G401.6 (cell line): ENCODE measurements around the gene PTPRD.

Experiments used
- FAIRE-seq: peaks from 2 replicates; lab custom pipeline; 2012; peaks lifted over from hg19 to GRCh38; lab: Jason Lieb, UNC

The PTPRD gene

DNA sequence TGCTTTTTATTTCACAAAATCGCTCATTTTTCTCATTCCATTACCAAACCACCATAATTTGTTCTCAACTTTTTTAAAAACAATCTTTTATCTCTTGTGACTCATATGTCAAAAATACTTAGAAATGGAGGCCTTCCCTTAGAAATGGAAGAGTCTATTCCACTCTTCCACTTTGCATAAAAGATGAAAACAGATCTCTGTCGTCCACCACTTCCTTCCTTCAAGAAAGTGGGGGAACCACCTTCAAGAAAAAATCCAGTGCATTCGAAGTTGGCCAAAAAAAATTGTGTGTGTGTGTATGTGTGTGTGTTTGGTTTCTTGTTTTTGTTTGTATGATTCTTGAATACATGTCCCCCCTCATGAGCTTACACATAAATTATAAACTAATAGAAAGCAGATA lies 2184.4 kb downstream of the PTPRD start:
- FAIRE-seq = no peak

DNA sequence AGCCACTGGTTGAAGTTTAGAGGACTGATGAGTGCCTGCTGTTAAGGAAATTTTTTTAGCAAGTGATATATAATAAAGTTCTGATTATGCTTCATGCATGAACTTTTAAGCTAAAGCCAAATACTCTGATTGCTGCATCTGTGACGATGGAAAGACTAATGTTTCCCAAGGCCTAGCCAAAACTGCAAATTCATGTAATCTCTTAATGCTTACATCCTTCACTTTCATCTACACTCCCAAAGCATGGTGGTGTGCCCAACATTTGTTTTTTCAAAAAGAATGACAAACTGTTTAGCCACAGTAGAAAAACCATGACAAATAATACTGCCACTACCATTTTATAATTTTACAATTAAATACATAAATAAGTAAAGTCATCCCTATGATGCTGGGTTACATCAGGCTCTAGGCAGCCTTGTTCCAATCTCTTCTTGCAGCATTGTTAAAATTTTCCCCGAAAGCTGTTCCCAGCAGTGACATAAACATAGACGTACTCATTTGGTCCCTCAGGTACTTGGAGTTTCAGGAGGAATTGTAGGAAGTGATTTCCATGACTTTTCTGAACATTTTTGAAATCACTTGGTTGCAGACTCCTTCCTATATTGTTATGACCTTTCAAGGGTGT lies 2187.9 kb downstream of the PTPRD start:
- FAIRE-seq = no peak

DNA sequence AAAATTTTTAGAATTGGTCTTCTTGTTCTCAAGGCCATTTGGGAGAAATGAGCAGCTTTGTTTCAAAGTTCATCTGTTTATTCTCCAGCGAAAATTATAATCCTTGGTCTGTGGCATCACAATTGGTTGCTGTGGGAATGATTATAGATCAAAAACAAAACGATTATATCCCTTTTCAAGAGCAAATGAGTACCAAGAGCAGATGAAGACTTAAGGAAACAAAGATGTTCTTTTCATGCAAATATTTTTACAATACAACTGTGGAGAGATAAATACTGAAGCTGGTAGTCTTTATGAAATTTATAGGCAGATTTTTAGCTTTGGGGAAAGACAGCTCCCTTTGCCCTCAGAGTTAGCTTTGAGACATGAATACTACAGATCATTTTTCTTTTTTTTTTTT lies 2192.4 kb downstream of the PTPRD start:
- no peak for FAIRE-seq

DNA sequence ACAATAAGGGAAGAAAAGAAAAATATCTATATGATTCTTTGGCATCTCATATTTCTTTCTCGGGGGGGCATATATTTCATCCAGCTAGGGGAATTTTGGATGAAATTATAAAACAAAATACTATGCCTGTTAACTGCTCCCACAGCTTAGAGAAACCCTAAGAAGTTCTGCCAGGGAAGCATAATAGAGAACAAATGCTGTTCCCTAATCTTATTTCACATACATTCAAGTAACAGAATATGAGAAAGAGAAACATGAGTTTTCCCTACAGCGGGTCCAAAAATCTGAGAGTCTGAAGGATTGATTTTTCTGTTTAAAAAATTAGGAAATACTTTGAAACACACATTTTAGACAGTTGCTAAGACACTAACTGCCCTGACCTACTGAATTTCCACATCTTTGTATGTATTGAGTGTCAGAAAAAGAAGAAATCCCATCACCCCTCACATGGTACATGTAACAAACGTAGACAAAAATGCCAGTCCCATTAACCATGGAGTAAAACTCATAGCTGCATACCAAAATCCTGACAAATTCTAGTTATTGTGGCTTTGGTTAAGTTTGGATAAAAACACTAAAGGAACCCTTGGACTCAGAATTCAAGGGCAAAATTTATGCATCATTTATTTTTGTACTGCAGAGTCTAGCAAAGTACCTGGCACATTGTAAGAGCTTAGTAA lies 2193.1 kb downstream of the PTPRD start:
- FAIRE-seq = no peak

DNA sequence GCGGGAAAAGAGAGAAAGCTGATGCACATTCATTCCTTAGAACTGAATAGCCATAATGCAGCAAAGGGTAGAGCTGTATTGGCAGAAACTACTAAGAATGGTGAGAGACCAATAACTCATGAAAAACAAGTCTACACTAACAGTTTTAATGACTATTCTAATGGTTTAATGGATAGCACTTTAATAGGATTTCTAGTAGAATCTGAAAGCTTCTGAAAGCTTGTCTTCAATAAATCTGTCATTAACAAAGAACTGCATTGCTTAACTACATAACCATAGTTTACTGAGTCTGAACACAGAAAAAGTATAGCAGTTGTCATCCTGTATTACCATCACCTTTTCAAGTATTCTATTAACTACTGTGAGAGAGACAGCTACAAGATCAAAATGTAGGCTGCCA lies 2195.5 kb downstream of the PTPRD start:
- no peak for FAIRE-seq

DNA sequence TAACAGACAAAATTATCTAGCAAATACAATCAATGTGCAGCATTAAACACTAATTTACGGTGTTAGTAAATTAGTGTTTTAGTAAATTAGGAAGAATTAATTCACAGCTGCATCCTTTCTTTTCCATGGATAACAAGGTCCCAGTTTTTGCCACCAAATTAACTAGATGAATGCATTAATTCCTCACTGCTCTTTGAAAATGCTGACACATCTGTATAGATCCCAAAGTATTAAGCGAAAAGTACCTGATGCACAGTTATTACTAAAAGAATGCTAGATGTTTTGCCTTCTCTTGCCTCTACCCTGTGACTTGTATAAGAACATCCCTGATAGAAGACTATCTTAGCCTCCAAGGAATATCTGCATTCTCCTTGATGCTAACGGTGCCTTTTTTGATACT lies 2200.5 kb downstream of the PTPRD start:
- no peak for FAIRE-seq

DNA sequence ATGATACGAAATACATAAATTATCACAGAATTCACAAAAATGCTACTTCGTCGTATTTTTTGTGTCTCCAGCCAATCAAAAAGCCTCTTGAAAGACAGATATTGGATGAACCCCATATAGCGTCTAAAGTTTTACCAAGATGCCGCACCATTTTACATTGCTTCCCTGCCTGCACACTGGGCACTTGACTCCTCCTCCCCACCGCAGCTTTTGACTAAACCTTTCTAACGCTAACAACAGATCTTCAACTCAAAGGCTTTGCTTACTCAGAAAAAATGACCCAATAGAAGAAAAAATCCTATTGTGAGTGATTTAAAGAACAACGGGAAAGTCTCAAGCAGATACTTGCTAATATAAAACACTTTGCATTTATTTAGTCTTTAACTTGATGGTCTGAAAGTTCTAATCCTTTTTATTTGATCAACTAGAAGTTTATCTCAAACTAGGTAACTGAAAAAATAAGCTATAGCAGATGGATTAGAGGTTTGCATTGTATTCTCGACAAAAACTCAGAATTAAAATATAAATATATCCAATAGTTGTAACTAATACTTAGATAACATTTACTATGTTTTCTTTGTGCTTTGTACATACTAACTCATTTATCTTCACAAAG lies 2204.1 kb downstream of the PTPRD start:
- no peak for FAIRE-seq

DNA sequence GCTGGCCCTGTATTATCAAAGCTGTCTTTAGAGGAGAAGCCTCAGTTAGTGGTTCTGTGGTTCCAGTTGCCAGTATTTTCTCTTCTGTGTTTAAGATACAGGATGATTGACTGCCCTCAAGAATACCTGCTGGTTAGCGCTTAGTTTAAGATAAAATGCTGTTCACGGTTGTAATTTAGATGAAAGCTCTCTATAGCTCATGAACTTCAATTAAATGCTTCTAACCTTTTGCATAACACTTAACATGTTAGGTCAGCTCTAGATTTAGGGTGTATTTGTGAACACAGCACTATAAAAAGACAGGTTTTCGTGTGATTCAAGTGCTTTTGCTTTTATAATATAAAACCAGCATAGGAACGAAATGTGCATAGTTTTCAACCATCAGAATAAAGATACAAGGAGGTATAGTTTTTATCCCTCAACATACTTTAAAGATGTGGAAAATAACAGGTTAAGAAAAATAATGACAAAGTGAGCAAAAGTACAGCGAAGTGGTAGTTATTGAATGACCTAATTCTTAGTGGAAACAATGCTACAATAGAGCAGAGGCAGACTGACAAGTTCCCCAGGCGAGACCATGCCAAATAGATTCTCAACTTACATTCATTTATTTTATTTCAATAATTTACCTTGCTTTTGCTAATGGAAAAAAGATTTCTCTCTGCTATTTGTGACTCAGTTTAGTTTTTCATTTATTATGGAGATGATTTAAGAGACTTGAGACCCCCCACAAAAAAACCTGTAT lies 2210.7 kb downstream of the PTPRD start:
- FAIRE-seq = no peak

DNA sequence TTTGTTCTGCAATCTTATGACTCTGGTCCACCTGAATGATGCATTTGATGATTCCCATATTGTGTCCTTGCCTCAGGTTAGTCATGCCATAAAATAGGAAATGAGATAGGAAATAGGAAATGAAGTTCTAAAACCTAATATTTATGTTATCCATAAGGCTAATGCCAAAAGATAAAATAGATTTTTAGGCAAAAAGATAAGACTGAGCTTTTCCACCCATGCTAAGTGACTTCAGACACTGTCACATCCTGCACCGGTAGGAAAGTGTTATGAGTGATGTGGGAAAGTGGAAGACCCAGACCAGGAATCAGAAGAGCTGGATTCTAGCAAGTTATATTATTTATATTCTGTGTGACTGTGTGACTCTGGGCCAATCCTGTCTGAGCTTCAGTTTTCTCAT lies 2212.4 kb downstream of the PTPRD start:
- no peak for FAIRE-seq

DNA sequence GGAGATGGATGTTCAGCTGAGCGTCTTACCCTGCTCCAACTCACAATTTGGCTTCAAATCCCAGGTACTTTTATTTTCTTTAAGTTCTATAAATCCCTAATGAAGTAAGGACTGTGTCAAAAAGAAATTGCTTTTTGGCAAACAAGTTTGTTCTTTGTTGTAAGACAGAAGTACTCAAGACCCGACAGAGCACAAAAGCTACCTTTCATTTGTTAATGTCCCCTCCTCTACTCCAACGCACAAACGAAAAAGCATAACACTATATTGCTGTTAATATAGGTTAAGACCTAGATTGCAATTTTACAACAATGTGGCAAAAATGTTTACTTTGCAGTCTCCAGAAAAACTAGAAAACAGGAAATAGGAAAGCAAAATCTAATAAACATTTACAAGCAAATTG lies 2217.8 kb downstream of the PTPRD start:
- FAIRE-seq = no peak

DNA sequence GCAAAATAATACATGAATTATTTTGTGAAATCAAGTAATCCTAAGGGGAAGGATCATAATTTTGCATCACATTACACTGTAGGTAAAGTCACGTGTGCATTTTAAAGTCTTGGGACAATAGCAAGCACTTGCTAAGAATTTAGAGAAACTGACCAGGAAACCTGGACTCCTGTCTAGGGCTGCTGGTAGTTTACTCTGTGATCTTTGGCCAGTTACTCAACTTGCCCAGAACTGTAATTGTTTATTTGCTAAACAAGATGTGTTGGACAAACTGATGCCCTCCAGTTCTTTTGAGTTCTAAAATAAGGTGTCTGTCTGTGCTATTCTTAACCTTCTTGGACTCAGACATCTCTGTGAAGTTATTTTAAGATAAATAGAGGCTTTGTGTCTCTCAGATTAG lies 2218.5 kb downstream of the PTPRD start:
- no peak for FAIRE-seq

DNA sequence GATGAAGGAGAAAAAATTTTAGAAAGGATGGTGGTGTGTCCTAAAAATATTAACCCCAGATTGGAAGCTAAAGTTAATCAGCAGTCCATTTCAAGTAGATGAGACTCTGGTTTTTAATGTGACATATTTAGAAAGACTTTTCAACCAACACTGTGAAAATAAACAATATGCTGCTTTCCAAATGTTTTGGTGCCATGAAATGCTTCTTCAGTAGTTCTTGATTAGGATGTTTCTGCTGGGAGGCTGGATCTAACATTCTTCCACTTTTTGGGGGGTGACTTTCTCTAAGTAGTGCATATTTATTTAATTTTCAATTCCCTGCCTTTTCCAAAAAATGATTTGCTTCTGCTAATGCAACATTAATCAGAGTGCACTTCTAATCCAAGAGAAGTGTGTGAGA lies 2219.9 kb downstream of the PTPRD start:
- FAIRE-seq = no peak

DNA sequence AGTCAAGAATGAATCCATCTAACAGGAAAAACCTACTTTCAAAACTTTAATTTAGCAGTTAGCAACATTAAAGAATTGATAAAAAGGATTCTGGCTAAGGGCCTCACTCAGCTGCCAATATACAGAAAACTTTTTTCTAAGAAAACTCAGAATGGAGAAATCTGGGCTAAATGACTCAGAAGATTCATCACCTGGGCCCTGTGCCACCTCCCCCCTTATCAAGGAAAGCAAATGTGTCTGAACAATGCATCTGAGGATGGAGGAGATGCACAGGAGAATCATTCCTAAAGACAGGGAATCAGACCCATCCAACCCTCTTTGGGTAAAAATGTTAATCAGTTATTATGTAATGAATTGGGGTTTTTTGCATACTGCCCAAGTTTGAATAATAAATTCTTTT lies 2221.2 kb downstream of the PTPRD start:
- no peak for FAIRE-seq

DNA sequence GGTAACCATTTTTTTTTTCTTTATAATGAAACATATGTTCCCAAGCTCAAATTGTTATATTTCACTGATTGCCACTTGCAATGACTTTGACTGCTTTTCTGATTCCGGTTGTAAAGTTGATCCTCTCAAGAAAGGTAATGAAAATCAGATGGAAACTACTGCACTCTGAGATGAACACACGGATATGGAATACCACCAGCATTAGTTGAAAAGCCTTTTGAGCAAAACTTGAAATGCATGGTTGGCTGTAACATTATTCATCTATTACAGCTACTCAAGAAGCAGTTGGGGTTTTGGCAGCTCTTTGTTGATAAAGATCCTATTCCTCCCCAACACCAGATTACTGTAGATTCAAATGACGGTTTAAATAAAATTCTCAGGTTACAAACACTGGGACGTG lies 2221.7 kb downstream of the PTPRD start:
- no peak for FAIRE-seq

DNA sequence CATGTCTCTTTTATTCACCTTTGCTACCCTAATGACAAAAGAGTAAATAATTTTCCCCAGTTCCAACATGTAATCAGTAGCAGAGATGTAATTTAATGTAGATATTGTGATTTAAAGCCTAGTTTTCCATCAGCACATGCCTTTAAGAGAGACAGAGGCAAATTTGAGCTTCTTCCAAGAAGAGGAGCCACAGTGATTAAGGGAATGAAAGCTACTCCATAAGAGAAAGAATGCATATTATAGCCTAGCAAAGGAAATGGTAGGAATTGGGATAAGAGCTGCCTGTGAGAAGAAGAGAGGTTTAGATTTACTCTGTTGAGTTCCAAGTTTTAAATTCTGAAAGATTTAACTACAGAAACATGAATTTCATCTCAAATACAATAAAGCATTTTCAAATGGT lies 2222.2 kb downstream of the PTPRD start:
- no peak for FAIRE-seq

DNA sequence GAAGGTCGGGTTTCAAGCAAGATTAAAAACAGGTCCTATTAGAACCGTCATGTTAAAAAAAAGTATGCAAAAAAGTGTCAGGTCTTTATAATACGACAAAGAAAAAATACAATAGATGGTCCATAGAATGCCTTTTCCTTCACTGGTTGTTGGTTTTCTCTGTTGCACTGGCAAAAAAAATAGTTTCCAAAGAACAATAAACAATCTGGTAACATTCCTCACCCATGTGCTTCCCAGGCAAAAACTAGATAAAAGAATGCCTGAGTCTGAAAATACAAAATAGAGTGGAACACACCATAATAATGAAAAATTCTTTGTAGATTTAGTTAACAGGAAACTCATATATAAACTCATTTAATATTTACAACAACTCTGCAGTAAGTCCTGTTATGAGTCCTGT lies 2223.3 kb downstream of the PTPRD start:
- FAIRE-seq = no peak

DNA sequence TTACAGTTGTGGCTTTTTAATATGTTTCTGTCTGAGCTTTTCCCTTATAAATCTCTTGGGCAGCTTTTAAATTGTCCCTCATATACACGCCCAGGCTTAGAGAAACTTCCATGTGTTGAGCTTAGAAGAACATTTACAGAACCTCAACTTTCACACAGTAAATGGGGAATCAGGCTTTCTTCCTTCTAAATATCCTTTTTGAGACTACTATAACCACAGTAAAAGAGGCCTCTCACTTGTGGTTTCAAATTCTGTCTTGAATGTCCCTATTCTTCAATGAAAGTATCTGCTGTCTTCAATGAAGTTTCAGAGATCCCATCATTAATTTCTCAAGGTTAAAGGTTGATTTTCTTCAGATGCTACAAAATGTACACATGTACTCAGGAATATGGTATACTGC lies 2224.7 kb downstream of the PTPRD start:
- FAIRE-seq = no peak

DNA sequence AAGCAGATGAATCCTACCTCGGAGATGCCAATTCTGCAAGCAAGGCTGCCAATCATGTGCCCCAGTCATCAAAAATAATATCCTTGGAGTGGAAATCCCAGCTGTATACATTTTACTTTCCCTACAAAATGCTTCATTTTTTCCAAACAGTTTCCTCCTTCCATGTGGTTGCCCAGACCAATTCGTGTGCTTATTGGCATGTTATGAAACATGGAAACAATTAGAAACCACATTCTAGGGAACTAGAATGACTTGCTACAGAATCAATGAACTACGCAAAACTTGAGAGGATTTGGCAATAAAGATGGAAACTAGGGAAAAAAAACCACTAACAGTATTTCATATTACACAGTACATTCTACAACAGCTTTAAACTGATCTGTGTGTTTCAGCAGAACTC lies 2228.7 kb downstream of the PTPRD start:
- FAIRE-seq = no peak

DNA sequence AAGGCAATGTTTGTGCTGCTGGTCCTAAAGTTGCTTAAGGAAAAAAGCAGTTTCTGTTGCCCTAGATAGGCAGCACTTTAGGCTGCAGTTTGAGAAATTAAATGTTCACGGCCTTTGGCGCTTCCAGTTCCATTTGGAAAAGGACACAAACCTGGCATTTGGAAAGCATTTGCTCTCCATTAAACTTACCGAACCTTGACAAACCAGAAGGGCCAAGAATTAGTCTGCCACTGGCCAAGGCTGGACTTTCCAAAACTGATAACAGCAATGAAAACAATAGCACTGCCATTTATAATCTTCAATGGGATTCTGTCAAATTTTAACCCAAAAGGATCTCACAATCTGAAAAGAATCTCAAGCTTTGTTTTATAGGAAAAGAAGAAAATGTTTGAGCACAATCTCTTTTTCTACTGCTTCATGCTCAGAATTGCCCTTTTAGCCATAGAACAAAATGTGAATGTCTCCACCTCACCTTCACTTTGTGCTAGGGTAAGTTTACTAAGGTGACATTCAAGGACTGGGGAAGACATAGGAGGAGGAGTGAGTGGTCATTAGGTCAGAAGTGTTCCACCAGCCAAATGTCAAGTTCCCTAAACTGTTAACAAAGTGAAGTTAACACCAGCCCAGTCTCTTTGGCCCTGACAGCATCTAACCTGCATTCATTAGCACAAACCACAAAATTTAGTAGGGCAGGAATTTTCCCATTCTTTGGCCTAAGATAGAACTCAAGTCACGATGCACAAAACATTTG lies 2229.8 kb downstream of the PTPRD start:
- no peak for FAIRE-seq

DNA sequence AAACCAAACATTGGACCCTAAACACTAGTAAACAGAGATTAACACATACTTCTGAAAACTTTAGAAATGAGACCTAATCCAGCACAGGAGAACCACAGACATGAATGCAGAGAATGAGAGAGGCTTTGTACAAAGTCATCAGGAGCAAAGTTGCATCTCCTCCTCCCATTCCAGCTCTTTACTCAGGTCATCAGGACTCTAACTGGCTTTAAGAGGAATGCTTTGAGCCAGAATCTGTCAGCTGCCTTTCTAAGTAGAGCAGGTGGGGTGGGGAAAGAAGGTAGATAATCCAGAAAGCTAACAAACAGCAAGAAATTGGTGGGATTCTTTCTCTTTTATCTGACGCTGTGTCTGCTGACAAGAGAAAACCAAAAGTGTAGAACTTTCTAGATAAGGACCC lies 2230.5 kb downstream of the PTPRD start:
- no peak for FAIRE-seq

DNA sequence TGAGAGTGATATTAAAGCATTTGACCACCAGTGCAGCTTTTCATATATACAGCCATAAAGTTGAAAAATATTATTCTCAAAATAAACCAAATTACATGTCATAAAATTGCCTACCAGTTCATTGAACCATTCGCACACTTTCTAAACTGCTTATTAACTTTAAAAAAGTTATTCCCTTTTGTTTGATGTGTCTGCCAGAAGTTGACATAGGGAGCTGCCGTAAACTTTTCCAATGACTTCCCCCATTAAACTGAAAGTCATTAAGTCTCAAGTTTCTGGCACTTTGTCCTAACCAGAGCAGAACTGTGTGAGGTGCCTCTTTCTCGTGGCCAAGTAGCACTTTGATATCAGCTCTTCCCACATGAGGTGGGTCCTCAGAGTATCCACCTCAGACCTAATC lies 2231.2 kb downstream of the PTPRD start:
- FAIRE-seq = no peak

DNA sequence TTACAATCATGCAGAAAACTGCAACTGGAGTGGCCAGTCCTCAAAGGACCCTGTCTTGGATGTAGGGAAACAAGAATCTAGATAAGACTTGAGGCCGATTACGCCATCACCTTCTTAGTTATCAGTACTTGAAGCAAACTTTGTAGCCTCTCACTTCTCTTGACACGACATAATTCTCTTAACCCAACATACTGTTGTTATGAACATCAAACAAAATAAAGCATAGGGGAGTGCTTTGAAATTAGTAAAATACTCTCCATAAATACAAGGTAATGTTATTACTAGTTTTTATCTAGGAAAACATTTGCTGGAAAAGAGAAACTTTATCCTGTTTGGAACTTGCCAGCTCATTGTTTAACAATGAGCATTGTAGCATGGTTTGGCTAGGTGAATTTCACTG lies 2238.3 kb downstream of the PTPRD start:
- FAIRE-seq = no peak

DNA sequence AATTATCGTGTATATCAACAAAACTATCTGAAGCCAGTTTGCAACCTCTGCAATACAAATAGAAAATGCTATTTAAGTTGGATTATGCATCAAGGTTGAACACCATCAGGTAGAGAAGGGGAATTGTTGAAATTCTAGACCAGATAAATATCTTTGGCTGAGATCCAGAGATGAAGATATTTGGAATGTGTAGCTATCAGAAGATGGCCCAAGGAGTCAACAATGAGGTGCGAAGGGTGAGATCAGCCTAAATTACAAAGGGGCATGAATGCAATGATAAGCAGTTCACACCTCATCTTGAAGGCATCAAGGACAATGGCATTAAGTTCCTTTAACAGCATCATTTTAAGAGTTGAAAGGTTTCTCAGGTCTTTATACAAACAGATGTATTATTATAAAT lies 2241.1 kb downstream of the PTPRD start:
- no peak for FAIRE-seq
